Measurements from ENCODE around the gene SLC16A8.
"Not testable (repeated sequence)": the region's sequence is repeated elsewhere in the genome, so short reads cannot be mapped to it uniquely, and the experiment has no call there.

The SLC16A8 gene

DNA sequence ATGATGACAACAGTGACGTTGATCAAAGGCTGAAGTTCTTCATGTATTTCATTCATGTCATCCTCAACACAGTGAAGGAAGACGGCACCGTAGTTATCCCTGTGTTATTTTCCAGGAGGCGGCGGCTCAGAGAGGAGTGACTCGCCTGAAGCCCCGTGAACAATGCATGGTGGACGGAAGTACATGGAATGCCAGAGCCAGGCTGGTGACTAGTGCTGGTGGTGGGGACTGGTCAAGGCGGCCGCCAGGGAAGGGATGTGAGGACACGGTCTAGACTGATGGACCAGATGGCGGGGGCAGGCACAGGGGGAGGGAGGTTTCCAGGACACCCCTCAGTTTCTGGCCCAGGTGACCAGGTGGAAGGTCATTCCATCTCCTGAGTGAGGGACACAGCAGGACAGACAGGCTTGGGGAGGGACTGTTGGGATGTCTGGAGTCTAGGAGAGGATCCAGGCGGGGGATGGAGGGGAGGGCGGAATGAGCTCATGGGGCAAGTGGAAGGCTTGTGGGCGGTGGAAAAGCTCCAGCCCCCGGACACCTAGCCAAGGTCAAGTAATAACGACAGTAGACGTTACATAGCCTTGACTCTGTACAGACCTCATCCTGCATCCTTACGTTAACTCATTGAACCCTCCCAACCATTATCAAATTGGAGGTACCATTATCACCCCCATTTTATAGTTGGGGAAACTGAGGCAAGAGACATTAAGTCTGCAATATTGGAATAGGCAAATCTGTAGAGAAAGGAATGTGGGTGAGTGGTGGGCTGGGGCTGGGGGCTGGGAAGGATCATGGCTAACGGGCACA is 42.8 kb downstream of the SLC16A8 start:
- no peak for DNase-seq

DNA sequence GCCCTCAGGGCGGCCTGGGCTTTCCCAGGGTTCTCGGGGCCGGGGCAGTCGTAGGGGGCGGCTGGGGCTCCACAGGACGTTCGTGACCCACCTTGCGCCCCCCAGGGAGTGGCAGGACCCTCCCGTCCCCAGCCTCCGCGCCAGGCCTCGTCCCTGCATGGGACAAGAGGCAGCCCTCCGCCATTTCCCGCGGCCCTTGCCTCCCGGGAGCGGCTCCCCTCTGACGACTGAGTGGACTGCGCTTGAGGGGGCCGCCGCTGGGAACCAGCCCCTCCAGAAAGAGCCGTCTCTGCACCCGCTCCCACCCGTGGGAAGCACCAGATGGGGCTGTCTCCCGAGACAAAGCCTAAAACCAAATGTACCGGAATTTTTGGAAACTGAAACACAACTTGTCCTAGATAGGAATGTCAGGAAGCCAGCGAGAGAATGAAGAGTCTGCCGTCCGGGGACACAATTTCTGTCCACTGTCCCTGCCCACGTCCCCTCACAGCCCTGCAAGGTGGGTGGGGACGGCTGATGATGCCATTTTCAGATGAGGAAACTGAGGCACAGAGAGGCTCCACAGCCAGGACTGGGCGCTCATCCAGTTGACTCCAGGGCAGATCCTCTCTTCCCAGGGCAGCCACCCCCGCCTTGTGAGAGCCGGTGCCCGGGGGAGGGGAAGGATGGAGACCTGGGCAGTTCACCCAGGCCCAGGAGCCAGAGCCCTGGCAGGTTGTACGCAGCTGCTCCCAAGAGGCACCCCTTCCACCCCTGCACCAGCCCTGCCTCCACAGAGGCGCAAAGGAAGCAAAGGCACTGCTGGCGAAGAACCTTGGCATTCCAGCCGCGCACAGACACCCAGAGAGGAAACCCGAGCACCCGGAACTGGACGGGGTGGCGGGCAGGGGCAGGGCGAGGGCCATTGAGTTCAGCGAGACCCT is 44.8 kb downstream of the SLC16A8 start:
- DNase-seq = no peak

- DNase-seq = no peak
Observed at GRCh38 chr22:38038426-38038825, 45.6 kb downstream of the SLC16A8 start.

DNA sequence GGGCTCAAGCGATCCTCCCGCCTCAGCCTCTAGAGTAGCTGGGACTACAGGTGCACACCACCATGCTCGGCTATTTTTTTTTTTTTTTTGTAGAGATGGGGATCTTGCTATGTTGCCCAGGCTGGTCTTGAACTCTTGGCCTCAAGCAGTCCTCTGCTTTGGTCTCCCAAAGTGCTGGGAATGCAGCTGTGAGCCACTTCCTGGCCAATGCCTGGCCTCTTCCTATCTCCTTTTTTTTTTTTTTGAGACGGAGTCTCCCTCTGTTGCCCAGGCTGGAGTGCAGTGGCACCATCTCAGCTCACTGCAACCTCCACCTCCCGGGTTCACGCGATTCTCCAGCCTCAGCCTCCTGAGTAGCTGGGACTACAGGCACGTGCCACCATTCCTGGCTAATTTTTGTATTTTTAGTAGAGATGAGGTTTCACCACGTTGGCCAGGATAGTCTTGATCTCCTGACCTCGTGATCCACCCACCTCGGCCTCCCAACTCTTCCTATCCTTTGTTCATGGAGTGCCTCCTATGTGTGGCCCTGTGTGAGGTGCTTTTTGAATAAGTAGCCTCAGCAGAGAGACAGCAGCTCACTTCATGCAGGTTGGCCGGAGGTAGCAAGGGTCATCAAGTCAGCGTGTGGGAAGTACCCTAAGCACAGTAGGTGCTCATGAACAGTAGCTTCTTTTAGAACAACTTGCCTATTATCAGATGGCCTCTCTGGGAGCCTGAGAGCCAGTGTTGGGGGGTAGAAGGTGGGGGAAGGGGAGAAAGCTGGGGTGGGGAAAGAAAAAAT is 46.4 kb downstream of the SLC16A8 start:
- not testable (repeated sequence) for DNase-seq

DNA sequence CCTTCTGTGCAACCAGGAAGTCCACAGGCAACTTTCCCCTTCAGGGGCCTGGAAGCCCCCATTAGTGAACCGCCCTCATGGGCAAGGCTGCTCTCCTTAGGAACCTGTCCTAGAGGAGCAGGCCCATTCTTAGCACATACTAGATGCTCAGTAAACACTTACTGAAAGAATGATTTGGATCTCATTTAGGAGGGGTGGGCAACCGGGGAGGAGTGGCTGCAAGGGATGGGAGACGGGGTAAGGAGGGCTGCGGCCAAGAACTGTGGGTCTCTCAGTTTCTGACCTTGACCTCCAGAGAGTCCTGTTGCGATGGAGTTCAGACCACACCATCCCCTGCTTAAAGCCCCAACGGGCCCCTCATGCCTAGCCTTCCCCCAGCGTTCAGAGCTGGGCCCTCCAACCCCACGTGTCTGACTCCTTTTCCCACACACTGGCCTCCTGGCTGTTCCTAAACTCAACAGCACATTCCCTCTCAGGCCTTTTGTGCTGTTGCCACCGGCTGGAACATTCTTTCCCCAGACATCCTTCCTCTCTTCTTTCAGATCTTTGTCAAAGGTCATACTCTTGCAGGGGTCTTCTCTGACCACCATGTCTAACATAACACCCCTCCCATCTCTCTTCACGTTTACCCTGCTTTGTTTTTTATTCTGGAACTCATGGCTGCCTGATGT is 47.5 kb downstream of the SLC16A8 start:
- no peak for DNase-seq

GRCh38 chr22:38035530-38035885 is 48.5 kb downstream of the SLC16A8 start:
- DNase-seq = no peak

DNA sequence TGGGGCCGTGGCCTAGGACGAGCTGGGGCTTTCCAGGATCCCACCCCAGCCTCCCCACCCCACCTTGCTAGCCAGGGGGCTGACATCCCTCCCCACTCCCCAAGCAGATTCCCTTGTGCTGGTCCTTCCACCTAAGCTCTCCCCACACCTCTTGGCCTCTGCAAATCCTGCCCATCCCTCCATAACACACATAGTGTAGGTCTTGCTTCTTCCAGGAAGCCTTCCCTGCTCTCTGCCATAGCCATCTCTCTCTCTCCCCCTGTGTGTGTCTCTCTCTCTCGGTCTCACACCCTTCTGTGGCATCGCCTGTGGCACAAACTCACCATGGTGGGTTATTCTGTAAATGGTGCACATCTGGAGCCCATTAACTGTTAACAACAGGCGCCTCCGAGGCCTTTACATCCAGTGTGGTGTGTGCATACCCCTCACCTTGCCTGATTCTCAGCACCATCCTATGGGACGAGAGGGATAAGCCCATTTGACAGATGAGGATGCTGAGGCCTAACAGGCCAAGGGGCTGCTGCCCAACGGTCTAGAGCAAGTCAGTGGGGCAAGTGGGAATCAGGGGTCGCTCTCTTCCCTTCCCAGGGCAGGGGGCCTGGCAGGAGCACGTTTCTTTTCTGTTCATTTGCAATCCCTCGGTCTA is 49.0 kb downstream of the SLC16A8 start:
- DNase-seq = no peak

GRCh38 chr22:38034278-38034882 is 49.6 kb downstream of the SLC16A8 start:
- no peak for DNase-seq

- no peak for DNase-seq
Observed at GRCh38 chr22:38033522-38034277, 50.3 kb downstream of the SLC16A8 start.

DNA sequence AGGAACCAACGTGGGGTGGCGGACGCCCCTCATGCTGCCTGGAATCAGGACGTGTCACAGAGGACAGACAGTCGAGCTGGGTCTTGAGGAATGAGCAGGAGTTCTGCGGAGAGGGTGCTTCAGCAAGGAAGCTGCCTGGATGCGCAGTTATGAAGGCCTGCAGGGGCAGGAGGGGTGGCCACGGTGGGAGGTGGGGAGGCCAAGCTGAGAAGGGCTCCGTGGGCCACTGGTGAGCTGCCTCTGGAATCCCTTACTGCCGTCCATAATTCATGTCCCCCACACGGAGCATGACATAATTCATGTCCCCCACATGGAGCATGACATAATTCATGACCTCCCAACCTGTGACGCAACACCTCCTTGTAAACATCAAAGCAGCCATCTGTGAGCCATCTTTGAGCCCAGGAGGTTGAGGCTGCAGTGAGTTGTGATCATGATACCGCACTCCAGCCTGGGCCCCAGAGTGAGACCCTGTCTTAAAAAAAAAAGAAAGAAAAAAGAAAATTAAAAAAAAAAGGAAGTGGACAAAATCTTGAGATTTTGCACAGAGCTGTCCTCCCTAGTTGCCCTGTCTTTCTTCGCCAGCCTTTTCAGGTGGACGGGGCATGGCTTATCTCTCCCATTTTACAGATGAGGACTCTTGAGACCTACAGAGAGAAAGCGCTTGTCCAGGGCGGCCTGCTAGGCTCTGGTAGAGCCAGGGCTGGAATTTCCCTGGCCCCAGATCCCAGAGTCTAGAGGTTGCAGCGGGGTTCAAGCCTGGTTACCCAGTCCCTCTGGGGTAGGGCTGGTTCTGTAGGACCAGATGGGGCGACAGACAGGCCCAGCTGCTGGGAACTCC is 51.1 kb downstream of the SLC16A8 start:
- no peak for DNase-seq

DNA sequence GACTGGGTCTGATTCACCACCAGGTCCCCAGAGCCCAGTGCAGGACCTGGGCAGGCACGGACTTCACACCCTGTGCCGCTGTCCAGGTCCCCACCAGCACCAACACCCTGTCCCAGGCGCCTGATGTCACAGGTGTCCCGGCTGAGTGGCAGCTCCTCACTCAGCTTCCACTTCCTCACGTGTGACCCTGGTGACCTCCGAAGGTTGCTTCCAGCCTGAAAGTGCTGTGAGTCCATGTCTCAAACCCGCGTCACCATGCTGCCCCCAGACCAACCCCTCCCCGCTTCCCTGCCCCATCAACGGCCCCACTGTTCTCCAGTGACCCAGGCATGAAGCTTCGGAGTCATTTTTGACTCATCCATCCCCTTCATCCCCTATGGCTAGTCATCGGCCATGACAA is 52.5 kb downstream of the SLC16A8 start:
- DNase-seq = no peak

- DNase-seq = no peak
Observed at GRCh38 chr22:38030311-38031133, 53.5 kb downstream of the SLC16A8 start.

DNA sequence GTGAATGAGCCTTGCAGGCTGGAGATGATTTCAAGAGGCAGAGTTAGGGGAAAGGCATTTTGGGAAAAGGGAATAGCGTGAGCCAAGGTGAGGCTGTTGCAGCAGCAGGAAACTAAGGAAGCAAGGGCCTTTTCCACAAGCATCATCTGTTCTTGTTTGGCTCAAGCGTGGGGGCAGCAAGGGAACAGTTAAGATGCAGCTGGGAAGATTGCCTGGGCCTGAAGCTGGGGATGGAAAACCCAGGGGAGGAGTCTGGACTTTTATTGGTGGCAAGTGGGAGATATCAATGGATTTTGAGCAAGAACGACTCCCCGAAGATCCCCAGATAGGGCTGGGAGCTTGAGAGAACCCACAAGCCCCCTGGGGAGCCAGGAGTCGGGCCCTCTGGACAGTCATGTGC is 54.1 kb downstream of the SLC16A8 start:
- DNase-seq = no peak

DNA sequence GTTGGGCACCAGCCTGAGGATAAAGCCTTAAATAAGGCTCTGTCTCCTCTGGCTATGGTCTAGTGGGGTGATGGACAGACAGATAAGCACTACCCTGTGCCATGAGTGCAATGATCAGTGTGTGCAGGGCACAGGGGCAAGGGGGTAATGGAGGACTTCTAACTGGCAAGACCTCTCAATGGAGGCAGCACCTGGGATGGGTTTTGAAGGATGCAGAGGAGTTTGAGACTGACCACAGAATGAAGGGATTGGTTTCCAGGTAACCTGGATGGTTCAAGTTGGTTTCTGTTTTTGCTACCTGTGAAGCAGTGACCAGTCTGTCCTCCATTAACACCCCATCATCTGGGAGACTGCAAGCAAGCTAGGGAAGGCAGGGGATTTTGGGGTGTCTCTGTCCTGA is 54.6 kb downstream of the SLC16A8 start:
- no peak for DNase-seq

GRCh38 chr22:38028344-38029130 is 55.4 kb downstream of the SLC16A8 start:
- DNase-seq = no peak

Data from GOT3 (cell line).